Retinal pigment epithelial cell (primary cell): ENCODE measurements around the gene SMARCA2.

Experiments
- DNase-seq: peaks from one replicate; pipeline ENCODE4 v3.0.0-alpha.2; 2010; ENCODE audit warnings: low read depth
- H3K4me3 ChIP-seq: 2 replicates; pipeline ENCODE4 v1.5.1; 2011; ENCODE audit warnings: mild to moderate bottlenecking, low read length, control low read depth, moderate library complexity
- TF ChIP-seq, protein P1 (sequence below): conservative IDR thresholded peaks from 2 replicates; pipeline ENCODE4 v1.5.1; 2011; ENCODE audit warnings: low read depth, low read length, control low read depth, inconsistent platforms

The SMARCA2 gene

DNA sequence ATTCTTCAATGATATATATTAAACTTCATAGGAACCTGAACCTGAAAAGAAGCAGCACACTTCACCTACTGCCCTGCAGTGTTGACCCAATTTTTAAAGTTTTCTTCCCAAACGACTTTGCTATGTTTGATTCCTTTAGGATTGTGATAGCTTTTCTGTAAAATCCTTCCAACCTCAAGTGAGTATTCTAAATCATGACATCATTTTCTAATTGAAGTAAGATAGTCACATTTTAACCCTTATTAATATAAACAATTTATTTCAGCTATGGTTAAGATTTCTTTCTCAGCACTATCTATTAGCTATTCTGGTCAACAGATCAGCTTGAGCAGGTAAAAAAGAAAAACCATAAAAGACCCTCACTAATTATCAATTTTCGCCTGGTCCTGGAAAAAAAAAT is 162.0 kb downstream of the SMARCA2 start:
- TF ChIP-seq, protein P1, sequence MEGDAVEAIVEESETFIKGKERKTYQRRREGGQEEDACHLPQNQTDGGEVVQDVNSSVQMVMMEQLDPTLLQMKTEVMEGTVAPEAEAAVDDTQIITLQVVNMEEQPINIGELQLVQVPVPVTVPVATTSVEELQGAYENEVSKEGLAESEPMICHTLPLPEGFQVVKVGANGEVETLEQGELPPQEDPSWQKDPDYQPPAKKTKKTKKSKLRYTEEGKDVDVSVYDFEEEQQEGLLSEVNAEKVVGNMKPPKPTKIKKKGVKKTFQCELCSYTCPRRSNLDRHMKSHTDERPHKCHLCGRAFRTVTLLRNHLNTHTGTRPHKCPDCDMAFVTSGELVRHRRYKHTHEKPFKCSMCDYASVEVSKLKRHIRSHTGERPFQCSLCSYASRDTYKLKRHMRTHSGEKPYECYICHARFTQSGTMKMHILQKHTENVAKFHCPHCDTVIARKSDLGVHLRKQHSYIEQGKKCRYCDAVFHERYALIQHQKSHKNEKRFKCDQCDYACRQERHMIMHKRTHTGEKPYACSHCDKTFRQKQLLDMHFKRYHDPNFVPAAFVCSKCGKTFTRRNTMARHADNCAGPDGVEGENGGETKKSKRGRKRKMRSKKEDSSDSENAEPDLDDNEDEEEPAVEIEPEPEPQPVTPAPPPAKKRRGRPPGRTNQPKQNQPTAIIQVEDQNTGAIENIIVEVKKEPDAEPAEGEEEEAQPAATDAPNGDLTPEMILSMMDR, result no peak
- DNase-seq, result no peak
- no peak overlapping the region for H3K4me3 ChIP-seq

DNA sequence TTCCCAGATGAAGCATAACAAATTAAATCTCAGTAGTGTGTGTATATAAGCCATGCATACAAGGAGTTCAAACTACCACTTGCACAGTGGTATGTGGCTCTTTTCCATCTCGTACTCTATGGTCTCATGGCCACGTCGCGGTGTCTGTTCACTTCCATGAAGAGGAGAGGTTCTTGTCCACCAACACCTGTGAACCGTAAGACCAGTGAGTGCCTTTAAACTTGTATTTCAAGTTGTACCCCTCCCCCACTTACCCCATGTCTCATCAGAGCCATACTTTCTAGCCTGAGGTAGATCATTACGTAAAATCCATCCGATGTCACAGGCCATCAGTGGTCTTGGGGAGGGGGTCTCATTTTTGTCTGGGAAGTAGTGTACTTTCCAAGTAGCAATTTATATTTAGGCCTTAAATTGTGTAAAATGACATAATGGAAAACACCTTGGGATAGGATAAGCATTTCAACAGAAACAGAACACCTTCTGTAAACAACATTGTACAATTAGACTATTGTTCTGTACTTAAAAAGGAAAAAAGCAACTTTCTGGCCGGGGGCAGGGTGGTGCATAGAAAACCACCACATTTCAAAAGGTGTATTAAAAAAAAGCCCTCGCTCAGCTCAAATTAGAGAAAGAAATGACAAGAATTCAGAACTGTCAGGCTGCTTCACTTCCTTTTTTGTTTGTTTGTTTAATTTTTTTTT is 163.0 kb downstream of the SMARCA2 start:
- TF ChIP-seq, protein P1, result no peak
- no peak overlapping the region for H3K4me3 ChIP-seq
- no peak for DNase-seq

DNA sequence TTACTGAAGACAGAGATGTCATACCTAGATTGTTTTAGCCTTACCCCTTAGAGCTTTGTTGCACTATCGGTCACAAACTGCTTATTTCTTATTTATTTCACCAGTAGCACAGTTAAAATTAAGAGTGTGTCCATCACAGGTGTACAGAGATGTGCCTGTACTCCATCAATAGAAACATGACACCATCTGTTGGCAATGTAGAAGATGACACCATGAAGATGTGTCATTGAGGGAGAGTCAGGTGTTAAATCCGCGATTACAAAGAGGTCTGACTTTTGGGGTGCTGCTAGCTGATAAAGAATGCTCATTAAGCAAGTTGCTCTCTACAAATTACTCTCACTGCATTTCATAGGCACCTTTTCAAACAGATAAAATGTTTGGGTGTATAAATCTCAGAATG is 164.4 kb downstream of the SMARCA2 start:
- DNase-seq, result no peak
- no peak overlapping the region for H3K4me3 ChIP-seq
- TF ChIP-seq, protein P1, result no peak

DNA sequence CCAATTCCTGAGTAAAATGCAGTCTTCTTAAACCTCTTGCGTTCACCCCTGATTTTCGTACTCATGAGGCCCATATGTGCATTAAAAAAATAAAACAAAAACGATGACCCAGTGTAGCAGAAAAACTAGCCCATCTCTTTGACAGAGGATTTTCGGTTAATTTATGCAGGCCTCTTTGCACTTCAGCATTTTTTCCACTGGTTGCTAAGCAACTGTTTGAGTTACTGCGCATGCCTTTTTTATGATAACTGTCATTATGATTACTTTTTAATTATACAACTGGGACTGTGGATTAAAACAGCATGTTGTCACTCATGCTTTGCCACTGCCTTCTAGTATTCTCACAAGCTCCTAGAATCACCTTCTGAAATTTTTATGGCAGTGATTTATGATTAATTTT is 165.0 kb downstream of the SMARCA2 start:
- no peak overlapping the region for H3K4me3 ChIP-seq
- TF ChIP-seq, protein P1, result no peak
- DNase-seq, result no peak

DNA sequence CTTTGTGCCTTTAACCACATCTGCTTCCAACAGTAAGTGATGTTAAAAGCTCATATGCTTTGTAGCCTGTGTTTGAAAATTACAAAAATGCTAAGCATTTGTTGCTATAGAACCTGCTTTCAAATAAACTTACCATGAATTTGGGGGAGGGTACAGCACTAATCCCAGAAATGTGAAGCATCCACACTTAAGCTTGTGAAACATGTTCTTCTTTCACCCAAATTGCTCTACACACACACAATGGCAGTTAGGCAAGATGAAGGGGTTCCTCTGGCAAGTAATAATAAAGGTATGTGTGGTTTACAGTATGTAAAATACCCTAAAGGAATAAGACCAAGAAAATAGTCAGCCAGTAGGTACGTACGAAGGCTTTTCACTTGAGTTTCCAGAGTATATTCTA is 165.6 kb downstream of the SMARCA2 start:
- TF ChIP-seq, protein P1, result no peak
- DNase-seq, result peak; percentile 46

DNA sequence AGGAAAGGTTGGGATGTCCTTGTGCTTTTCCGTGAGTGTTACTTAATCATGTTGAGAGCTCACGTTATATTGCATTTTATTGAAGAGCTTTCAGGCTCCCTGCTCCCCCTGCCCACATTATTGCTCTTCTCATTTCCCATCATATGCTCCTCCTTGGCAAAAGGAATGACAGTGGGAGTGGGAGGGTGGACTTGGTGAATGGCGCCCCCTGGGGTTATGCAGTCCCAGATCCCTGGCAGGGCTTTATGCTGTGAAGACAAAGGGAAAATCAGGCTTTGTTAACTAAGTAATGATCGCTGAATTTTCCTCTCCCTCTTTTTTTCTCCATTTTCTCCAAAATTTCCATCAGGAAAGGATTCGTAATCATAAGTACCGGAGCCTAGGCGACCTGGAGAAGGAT is 166.6 kb downstream of the SMARCA2 start:
- no peak overlapping the region for H3K4me3 ChIP-seq
- TF ChIP-seq, protein P1, result peak; percentile 53
- no peak for DNase-seq

More for the DNA sequence above, 165.6 kb downstream of the SMARCA2 start:
- H3K4me3 ChIP-seq, result no peak overlapping the region

DNA sequence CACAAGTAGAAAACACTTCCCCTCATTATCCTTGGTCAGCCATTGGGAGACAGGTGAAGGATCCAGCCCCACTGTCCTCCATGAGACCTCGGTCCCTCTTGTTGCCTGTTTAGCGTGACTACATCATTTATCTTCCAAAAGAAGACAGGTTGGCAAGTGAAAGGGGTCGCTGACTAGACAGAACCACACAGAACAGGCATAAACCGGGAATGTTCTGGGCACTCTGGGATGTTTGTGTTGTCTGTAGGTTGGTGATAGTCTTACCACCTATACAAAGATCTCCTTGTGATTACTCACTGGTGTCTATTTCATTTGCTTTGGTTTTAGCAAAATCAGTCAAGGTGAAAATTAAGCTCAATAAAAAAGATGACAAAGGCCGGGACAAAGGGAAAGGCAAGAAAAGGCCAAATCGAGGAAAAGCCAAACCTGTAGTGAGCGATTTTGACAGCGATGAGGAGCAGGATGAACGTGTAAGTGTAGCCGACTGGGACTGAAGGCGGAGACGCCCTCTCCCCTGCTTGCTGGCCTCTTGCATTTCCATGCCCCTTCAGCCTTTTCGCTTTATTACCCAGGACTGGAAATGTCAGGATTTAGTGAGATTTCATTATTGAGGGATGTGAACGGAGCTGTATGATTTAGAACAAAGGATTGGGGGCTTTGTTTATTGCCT is 175.9 kb downstream of the SMARCA2 start:
- TF ChIP-seq, protein P1, result no peak
- H3K4me3 ChIP-seq, result no peak overlapping the region
- no peak for DNase-seq
